Thyroid gland (tissue), 4 donors: ENCODE data around the gene PELI2. TPM values are rescaled to one million over a fixed set of nuclear protein-coding genes. Genes with fewer than 3 reads are reported as not detected.

Experiments used
- DNase-seq, 2 donors: peaks; one replicate each; pipeline ENCODE4 v3.0.0-alpha.2; 2019
- H3K27ac ChIP-seq, 3 donors: fragments of 200-600 bp; sonication (generic); 1 replicate in 2 of 3; 2 replicates in 1 of 3; pipeline ENCODE4 v1.5.1; 2016 to 2019; ENCODE audit warnings: mild to moderate bottlenecking in 1 of 3, moderate library complexity in 1 of 3
- H3K27me3 ChIP-seq: fragments of 200-600 bp; sonication (generic); one replicate; pipeline ENCODE4 v1.5.1; 2019
- H3K36me3 ChIP-seq, 2 donors: fragments of 200-600 bp; sonication (generic); one replicate each; pipeline ENCODE4 v1.5.1; 2016 to 2019
- H3K4me1 ChIP-seq, 2 donors: fragments of 200-600 bp; sonication (generic); one replicate each; pipeline ENCODE4 v1.5.1; 2017 to 2019
- H3K4me3 ChIP-seq, 3 donors: fragments of 200-600 bp; sonication (generic); replicated peaks in 1 of 3; 1 replicate in 2 of 3; 2 replicates in 1 of 3; pipeline ENCODE4 v1.5.1; 2016; ENCODE audit warnings: mild to moderate bottlenecking in 1 of 3
- H3K9me3 ChIP-seq: fragments of 200-600 bp; sonication (generic); one replicate; pipeline ENCODE4 v1.5.1; 2017
- POLR2A ChIP-seq, 2 donors: fragments of 450-650 bp; IDR thresholded peaks; one replicate each; pipeline ENCODE4 v1.6.1; 2017; ENCODE audit warnings: antibody characterized with exemption in 2 of 2, mild to moderate bottlenecking in 2 of 2, moderate library complexity in 1 of 2
- WGBS, 2 donors: methylation state at CpG; one replicate each; pipeline ENCODE4 v1.1.5; 2017; 5-methylcytosine and 5-hydroxymethylcytosine counted together
- intact Hi-C: fragments of 100-400 bp; cut with DNase I; formaldehyde crosslinking; loops from one replicate; pipeline ENCODE4 v1.15.1; 2023
- total RNA-seq, 4 donors: library from RNA; depleted of rRNA; stranded (reverse); fragments of >200 nt; gene quantifications; one replicate each; pipeline ENCODE4 v1.2.3, GENCODE V29; 2016
- TF ChIP-seq, protein P1 (sequence below), 6 experiments: fragments of 200-600 bp in 3 of 6; fragments of 450-650 bp in 3 of 6; sonication (generic) in 3 of 6; IDR thresholded peaks; one replicate each; pipeline ENCODE4 v1.5.1; 2016 to 2019; ENCODE audit warnings: antibody characterized with exemption in 6 of 6, mild to moderate bottlenecking in 2 of 6, inconsistent platforms in 1 of 6, moderate library complexity in 1 of 6

PELI2 gene
- total RNA-seq, 4 donors from 2014 or later = 10.8 to 17.6 (median 13.6) TPM

DNA sequence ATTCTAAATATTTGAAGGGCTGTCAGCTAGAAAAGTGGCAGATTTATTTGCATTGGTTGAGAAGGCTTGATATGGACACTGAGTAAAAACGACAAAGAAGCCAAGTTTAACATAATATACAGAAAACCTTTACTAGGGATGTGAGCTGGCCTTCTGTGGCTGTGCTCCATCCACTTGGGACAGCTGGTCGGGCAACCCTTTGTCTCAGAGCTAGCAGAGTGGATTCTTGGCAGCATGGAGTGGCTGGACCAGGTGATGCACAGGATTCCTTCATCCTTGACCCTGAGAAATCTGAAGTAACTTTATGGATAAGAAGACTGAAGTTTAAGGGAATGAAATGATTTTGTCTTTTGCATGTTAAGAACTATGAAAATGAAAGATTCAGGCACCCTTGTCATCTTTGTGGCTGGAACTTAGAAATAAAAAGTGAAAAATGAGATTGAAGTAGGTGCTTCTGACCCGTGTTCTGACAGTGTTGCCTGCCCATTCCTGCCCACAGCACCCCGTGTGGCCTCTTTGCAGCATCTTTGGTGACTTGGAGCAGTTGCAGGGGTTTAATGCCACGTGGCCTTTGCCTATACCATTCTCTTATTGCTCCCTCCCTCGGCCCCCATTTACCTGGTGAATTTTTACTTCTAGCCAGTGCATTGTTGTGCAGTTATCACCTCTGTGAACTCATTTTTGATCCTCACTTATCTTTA is 32.6 kb downstream of the PELI2 start:
- DNase-seq = peak; percentile 16 to 24
- H3K4me3 ChIP-seq = no peak overlapping the region
- intact Hi-C loops = no loop called here
- no peaks in the 10 kb centered on the region for H3K36me3 ChIP-seq
- no peak overlapping the region for H3K27ac ChIP-seq
- peaks cover 0 to 7% of the 10 kb centered on the region in 2 donors for H3K4me1 ChIP-seq
- TF ChIP-seq POLR2A (IDR thresholded peaks at IDR 0.05) = no peak
- TF ChIP-seq, protein P1, sequence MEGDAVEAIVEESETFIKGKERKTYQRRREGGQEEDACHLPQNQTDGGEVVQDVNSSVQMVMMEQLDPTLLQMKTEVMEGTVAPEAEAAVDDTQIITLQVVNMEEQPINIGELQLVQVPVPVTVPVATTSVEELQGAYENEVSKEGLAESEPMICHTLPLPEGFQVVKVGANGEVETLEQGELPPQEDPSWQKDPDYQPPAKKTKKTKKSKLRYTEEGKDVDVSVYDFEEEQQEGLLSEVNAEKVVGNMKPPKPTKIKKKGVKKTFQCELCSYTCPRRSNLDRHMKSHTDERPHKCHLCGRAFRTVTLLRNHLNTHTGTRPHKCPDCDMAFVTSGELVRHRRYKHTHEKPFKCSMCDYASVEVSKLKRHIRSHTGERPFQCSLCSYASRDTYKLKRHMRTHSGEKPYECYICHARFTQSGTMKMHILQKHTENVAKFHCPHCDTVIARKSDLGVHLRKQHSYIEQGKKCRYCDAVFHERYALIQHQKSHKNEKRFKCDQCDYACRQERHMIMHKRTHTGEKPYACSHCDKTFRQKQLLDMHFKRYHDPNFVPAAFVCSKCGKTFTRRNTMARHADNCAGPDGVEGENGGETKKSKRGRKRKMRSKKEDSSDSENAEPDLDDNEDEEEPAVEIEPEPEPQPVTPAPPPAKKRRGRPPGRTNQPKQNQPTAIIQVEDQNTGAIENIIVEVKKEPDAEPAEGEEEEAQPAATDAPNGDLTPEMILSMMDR (IDR thresholded peaks at IDR 0.05) = no peak
- no peaks in the 10 kb centered on the region for H3K27me3 ChIP-seq
- no peaks in the 10 kb centered on the region for H3K9me3 ChIP-seq
- WGBS, 2 donors = 63 to 65% methylated on average over 6 of the region's 6 CpGs

DNA sequence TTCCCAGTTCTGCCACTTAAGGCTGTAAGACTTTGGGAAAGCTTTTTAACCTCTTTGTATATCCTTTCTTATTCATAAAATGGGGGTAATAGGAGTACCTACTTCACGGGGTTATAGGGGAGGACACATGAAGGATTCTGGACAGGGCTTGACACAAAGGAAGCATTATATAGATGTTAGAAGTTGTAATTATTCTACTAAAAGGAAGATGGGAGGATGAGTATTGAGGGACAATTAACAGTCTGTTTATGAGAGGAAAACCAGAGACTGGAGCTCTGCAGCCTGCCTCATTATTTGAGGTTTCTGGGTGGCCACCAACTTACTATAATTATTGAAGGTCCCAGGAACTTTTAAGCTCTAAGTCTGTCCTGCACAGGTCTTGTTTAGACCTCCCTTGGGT is 34.0 kb downstream of the PELI2 start:
- Histone ChIP-seq H3K4me1 (peaks cover 0 to 7% of the 10 kb centered on the region in 2 donors), H3K9me3 (no peaks in the 10 kb centered on the region), H3K4me3 (no peak overlapping the region), H3K27me3 (no peaks in the 10 kb centered on the region), H3K36me3 (no peaks in the 10 kb centered on the region), H3K27ac (no peak overlapping the region)
- intact Hi-C loops = no loop called here
- WGBS, 2 donors = 95 to 98% methylated on average over 1 of the region's 1 CpG
- TF ChIP-seq POLR2A (IDR thresholded peaks at IDR 0.05) = no peak
- TF ChIP-seq, protein P1 (IDR thresholded peaks at IDR 0.05) = no peak
- DNase-seq = no peak

DNA sequence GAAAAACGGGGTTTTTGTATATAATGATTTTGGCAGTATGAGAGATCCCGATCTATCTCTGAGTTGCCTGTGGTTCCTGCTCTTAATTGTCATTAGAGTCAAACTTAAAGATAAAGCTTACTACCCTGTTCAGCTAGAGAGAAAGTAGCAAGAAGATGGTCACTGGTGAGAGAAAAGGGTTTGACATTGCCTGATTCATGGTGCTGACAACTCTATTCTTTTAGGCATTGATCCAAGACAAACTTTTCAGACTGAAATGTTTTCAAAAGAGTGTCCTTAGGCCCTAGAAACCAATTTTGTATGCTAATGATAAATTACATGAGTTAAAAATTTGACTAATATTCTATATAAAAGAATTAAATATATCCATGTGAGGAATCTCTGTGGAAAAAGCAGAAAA is 35.1 kb downstream of the PELI2 start:
- Histone ChIP-seq H3K9me3 (no peaks in the 10 kb centered on the region), H3K4me3 (no peak overlapping the region), H3K27ac (no peak overlapping the region), H3K36me3 (no peaks in the 10 kb centered on the region), H3K27me3 (no peaks in the 10 kb centered on the region), H3K4me1 (peaks cover 0 to 7% of the 10 kb centered on the region in 2 donors)
- 88 to 90% methylated on average over 2 of the region's 2 CpGs for WGBS, 2 donors
- intact Hi-C loops = no loop called here
- TF ChIP-seq, protein P1 (IDR thresholded peaks at IDR 0.05) = no peak
- TF ChIP-seq POLR2A (IDR thresholded peaks at IDR 0.05) = no peak
- no peak for DNase-seq

GRCh38 chr14:56154321-56154720 is 36.1 kb downstream of the PELI2 start:
- H3K4me3 ChIP-seq = no peak overlapping the region
- no peak for TF ChIP-seq POLR2A (IDR thresholded peaks at IDR 0.05)
- TF ChIP-seq, protein P1 (IDR thresholded peaks at IDR 0.05) = no peak
- no peaks in the 10 kb centered on the region for H3K36me3 ChIP-seq
- H3K4me1 ChIP-seq = peaks cover 0 to 7% of the 10 kb centered on the region in 2 donors
- intact Hi-C loops = no loop called here
- no peak overlapping the region for H3K27ac ChIP-seq
- H3K9me3 ChIP-seq = no peaks in the 10 kb centered on the region
- H3K27me3 ChIP-seq = no peaks in the 10 kb centered on the region
- no peak for DNase-seq
- WGBS, 2 donors = 80 to 82% methylated on average over 5 of the region's 5 CpGs

DNA sequence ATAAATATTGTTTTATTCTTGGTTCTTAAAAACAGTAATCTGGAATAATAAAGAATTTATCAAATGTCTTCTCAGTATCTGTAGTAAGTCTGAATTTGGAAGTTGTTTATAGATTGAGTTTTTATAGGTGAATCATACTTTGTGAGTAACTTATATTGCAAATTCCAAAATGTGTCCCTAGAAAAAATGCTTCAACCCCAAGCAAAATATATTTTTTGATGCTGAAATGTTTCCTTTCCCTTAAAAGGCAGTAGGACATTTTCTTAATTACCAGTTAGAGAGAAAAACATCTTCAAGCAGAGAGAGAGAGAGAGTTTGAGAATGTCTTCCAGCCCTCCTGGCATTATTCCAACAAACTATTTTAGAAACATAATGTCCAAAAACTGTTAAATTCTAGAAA is 37.9 kb downstream of the PELI2 start:
- Histone ChIP-seq H3K36me3 (no peaks in the 10 kb centered on the region), H3K27ac (no peak overlapping the region), H3K27me3 (no peaks in the 10 kb centered on the region), H3K4me1 (peaks cover 0 to 7% of the 10 kb centered on the region in 2 donors), H3K9me3 (no peaks in the 10 kb centered on the region), H3K4me3 (no peak overlapping the region)
- TF ChIP-seq, protein P1 (IDR thresholded peaks at IDR 0.05) = no peak
- no peak for TF ChIP-seq POLR2A (IDR thresholded peaks at IDR 0.05)
- intact Hi-C loops = no loop called here
- no peak for DNase-seq
